ENCODE data around the gene ASTL.
"Not testable (repeated sequence)": the region's sequence is repeated elsewhere in the genome, so short reads cannot be mapped to it uniquely, and the experiment has no call there.

ASTL gene

GRCh38 chr2:96089356-96090195 is 48.7 kb downstream of the ASTL start:
- TF ChIP-seq CTCF (IDR thresholded peaks at IDR 0.05; ENCODE audit: low read depth, low read length), result no peak
- DNase-seq (ENCODE audit: low read depth, low spot score), result no peak
- in situ Hi-C loops (cut with HindIII; ENCODE audit: low sequenced_read_pairs), result no loop called here
- H3K4me3 ChIP-seq (ENCODE audit: low read depth, low read length), result no peak overlapping the region

GRCh38 chr2:96088340-96089335 is 49.7 kb downstream of the ASTL start:
- TF ChIP-seq CTCF (IDR thresholded peaks at IDR 0.05; ENCODE audit: low read depth, low read length), result no peak
- DNase-seq (ENCODE audit: low read depth, low spot score), result no peak
- in situ Hi-C loops (cut with HindIII; ENCODE audit: low sequenced_read_pairs), result no loop called here
- no peak overlapping the region for H3K4me3 ChIP-seq (ENCODE audit: low read depth, low read length)

- in situ Hi-C loops (cut with HindIII; ENCODE audit: low sequenced_read_pairs), result no loop called here
- no peak for DNase-seq (ENCODE audit: low read depth, low spot score)
- no peak for TF ChIP-seq CTCF (IDR thresholded peaks at IDR 0.05; ENCODE audit: low read depth, low read length)
- no peak overlapping the region for H3K4me3 ChIP-seq (ENCODE audit: low read depth, low read length)
Measured at GRCh38 chr2:96087130-96087529, 51.2 kb downstream of the ASTL start.

GRCh38 chr2:96085541-96086355 is 52.6 kb downstream of the ASTL start:
- DNase-seq (ENCODE audit: low read depth, low spot score), result no peak
- no peak overlapping the region for H3K4me3 ChIP-seq (ENCODE audit: low read depth, low read length)
- in situ Hi-C loops (cut with HindIII; ENCODE audit: low sequenced_read_pairs), result no loop called here
- no peak for TF ChIP-seq CTCF (IDR thresholded peaks at IDR 0.05; ENCODE audit: low read depth, low read length)

GRCh38 chr2:96084858-96085518 is 53.3 kb downstream of the ASTL start:
- DNase-seq (ENCODE audit: low read depth, low spot score); in situ Hi-C loops (cut with HindIII; ENCODE audit: low sequenced_read_pairs); H3K4me3 ChIP-seq (ENCODE audit: low read depth, low read length): not testable (repeated sequence)

GRCh38 chr2:96083989-96084857 is 54.1 kb downstream of the ASTL start:
- no peak for TF ChIP-seq CTCF (IDR thresholded peaks at IDR 0.05; ENCODE audit: low read depth, low read length)
- H3K4me3 ChIP-seq (ENCODE audit: low read depth, low read length), result no peak overlapping the region
- in situ Hi-C loops (cut with HindIII; ENCODE audit: low sequenced_read_pairs), result no loop called here
- no peak for DNase-seq (ENCODE audit: low read depth, low spot score)

Measured in astrocyte of the spinal cord (primary cell).